HG02642 (cell line): ENCODE data around the gene FAM241B.

Source experiments
- ATAC-seq: cut with Tn5 transposase; IDR thresholded peaks from one replicate; pipeline ENCODE4 v1.9.1; 2021; ENCODE audit warnings: mild to moderate bottlenecking; ENCODE audit not compliant: unreplicated experiment, poor library complexity

Gene FAM241B

GRCh38 chr10:69647126-69647525 is 17.1 kb downstream of the FAM241B start:
- no peak for ATAC-seq

GRCh38 chr10:69647819-69648218 is 17.8 kb downstream of the FAM241B start:
- ATAC-seq, result no peak

GRCh38 chr10:69648461-69648860 is 18.4 kb downstream of the FAM241B start:
- no peak for ATAC-seq

GRCh38 chr10:69649786-69650550 is 19.9 kb downstream of the FAM241B start:
- ATAC-seq, result no peak

- no peak for ATAC-seq
Measured at GRCh38 chr10:69650589-69651261, 20.7 kb downstream of the FAM241B start.

- no peak for ATAC-seq
Measured at GRCh38 chr10:69651362-69651761, 21.3 kb downstream of the FAM241B start.

- no peak for ATAC-seq
Measured at GRCh38 chr10:69652111-69652856, 22.2 kb downstream of the FAM241B start.

GRCh38 chr10:69652857-69653199 is 22.8 kb downstream of the FAM241B start:
- ATAC-seq, result no peak

- no peak for ATAC-seq
Measured at GRCh38 chr10:69653561-69653960, 23.5 kb downstream of the FAM241B start.

GRCh38 chr10:69655124-69655867 is 25.2 kb downstream of the FAM241B start:
- no peak for ATAC-seq

GRCh38 chr10:69655868-69656555 is 26.0 kb downstream of the FAM241B start:
- no peak for ATAC-seq

GRCh38 chr10:69656742-69657269 is 26.8 kb downstream of the FAM241B start:
- ATAC-seq, result no peak

- ATAC-seq, result no peak
Measured at GRCh38 chr10:69657430-69657829, 27.4 kb downstream of the FAM241B start.

GRCh38 chr10:69657866-69658265 is 27.8 kb downstream of the FAM241B start:
- ATAC-seq, result no peak

- ATAC-seq, result no peak
Measured at GRCh38 chr10:69659241-69660038, 29.4 kb downstream of the FAM241B start.

- ATAC-seq, result no peak
Measured at GRCh38 chr10:69660296-69660695, 30.2 kb downstream of the FAM241B start.

- no peak for ATAC-seq
Measured at GRCh38 chr10:69661414-69662172, 31.5 kb downstream of the FAM241B start.

GRCh38 chr10:69662173-69662877 is 32.3 kb downstream of the FAM241B start:
- no peak for ATAC-seq
